CD4-positive, alpha-beta T cell (primary cell): ENCODE data around the gene ZNF644. TPM values are rescaled to one million over a fixed set of nuclear protein-coding genes. Genes with fewer than 3 reads are reported as not detected.
A peak's percentile ranks its signal among the peaks of the same experiment; 100 is the strongest.

Source experiments
- ATAC-seq: fragments of 200-7000 bp; cut with Tn5 transposase; one replicate; pipeline ENCODE4 v1.10.0; 2022; ENCODE audit warnings: mild to moderate bottlenecking; ENCODE audit not compliant: poor library complexity
- CTCF ChIA-PET: fragments of 350-600 bp; sonication (Branson Sonifier 250); formaldehyde crosslinking; loops from one replicate; lab custom pipeline; 2021; ENCODE audit warnings: antibody characterized with exemption, inconsistent platforms; lab: Charles Lee
- POLR2A ChIA-PET: fragments of 350-600 bp; sonication (Branson Sonifier 250); formaldehyde crosslinking; loops from one replicate; lab custom pipeline; 2021; ENCODE audit warnings: antibody characterized with exemption, inconsistent platforms; lab: Charles Lee
- DNase-seq, 14 experiments: peaks; one replicate each; pipeline ENCODE4 v3.0.0-alpha.2; 2013 to 2020; ENCODE audit warnings: mixed read lengths in 2 of 14
- H3K27ac ChIP-seq, 2 donors: one replicate each; pipeline versions ENCODE4 v1.5.1 to v1.7.0; 2013; ENCODE audit warnings: low read length in 2 of 2, low read depth in 1 of 2, mild to moderate bottlenecking in 1 of 2
- H3K27me3 ChIP-seq, 2 experiments: 1 replicate in 1 of 2; 2 replicates in 1 of 2; pipeline versions ENCODE4 v1.6.1 to v1.7.0; 2013; ENCODE audit warnings: low read length in 2 of 2, control low read depth in 1 of 2, mild to moderate bottlenecking in 1 of 2, moderate library complexity in 1 of 2; ENCODE audit not compliant: insufficient read depth in 2 of 2, control insufficient read depth in 1 of 2
- H3K36me3 ChIP-seq: one replicate; pipeline ENCODE4 v1.6.1; 2013; ENCODE audit warnings: low read length, control low read depth; ENCODE audit not compliant: insufficient read depth
- H3K4me1 ChIP-seq: one replicate; pipeline ENCODE4 v1.6.1; 2013; ENCODE audit warnings: low read length, control low read depth; ENCODE audit not compliant: insufficient read depth
- H3K4me3 ChIP-seq: one replicate; pipeline ENCODE4 v1.5.1; 2013; ENCODE audit warnings: mild to moderate bottlenecking, low read length, moderate library complexity
- H3K9me3 ChIP-seq, 2 experiments: 1 replicate in 1 of 2; 2 replicates in 1 of 2; pipeline versions ENCODE4 v1.6.1 to v1.7.0; 2013; ENCODE audit warnings: low read length in 2 of 2, mild to moderate bottlenecking in 2 of 2, control low read depth in 1 of 2, moderate library complexity in 1 of 2; ENCODE audit not compliant: control insufficient read depth in 1 of 2, insufficient read depth in 1 of 2
- H3K27ac Mint-ChIP-seq: one replicate; pipeline ENCODE4 v1.8.0; 2020; ENCODE audit warnings: mixed read lengths
- H3K27me3 Mint-ChIP-seq: one replicate; pipeline ENCODE4 v1.8.0; 2021; ENCODE audit warnings: mixed read lengths
- H3K36me3 Mint-ChIP-seq: one replicate; pipeline ENCODE4 v1.8.0; 2021; ENCODE audit warnings: low read depth, mixed read lengths
- H3K4me1 Mint-ChIP-seq: one replicate; pipeline ENCODE4 v1.8.0; 2021; ENCODE audit warnings: low read depth, mixed read lengths
- H3K4me3 Mint-ChIP-seq: one replicate; pipeline ENCODE4 v1.8.0; 2020; ENCODE audit warnings: mild to moderate bottlenecking, mixed read lengths
- H3K9me3 Mint-ChIP-seq: one replicate; pipeline ENCODE4 v1.8.0; 2020; ENCODE audit warnings: mixed read lengths
- CTCF ChIP-seq: fragments of 200-600 bp; IDR thresholded peaks from one replicate; pipeline ENCODE4 v1.8.0; 2022; ENCODE audit warnings: antibody characterized with exemption, mild to moderate bottlenecking
- intact Hi-C, 2 experiments: fragments of 100-400 bp; cut with DNase I in 1 of 2; cut with micrococcal nuclease in 1 of 2; formaldehyde crosslinking; loops; one replicate each; pipeline versions ENCODE4 v1.15.1 to v1.9.0; 2023 to 2025; cut with DNase I, micrococcal nuclease
- total RNA-seq, 174 experiments: library from RNA in 2 of 174; stranded (reverse) in 2 of 174; gene quantifications; one replicate each; pipeline ENCODE4 v1.2.3 and lab custom pipeline; 2021 to 2026

Gene ZNF644
- total RNA-seq, 2 experiments from 2014 or later = 93.3 to 101 TPM

- Mint-ChIP-seq H3K27ac (no peak overlapping the region), H3K4me1 (peaks cover 63% of the 10 kb centered on the region), H3K4me3 (no peak overlapping the region), H3K36me3 (peaks cover 51% of the 10 kb centered on the region), H3K27me3 (no peaks in the 10 kb centered on the region), H3K9me3 (no peaks in the 10 kb centered on the region)
- ATAC-seq = no peak
- H3K4me1 ChIP-seq = no peaks in the 10 kb centered on the region
- no peak overlapping the region for H3K4me3 ChIP-seq
- H3K9me3 ChIP-seq = no peaks in the 10 kb centered on the region
- H3K27me3 ChIP-seq = no peaks in the 10 kb centered on the region
- intact Hi-C loops = no loop called here
- H3K27ac ChIP-seq = no peak overlapping the region
- peaks cover 24% of the 10 kb centered on the region for H3K36me3 ChIP-seq
- ChIA-PET POLR2A (interaction anchor here (0.6 kb wide), 1 partner anchor 1640 kb away, joined by 4 read pairs; no protein-coding TSS in a partner anchor), CTCF (interaction anchor here (0.9 kb wide), 1 partner anchor 74 kb away, joined by 3 read pairs; no protein-coding TSS in a partner anchor)
- TF ChIP-seq CTCF = no peak
- no peak for DNase-seq
These were observed 77.9 kb downstream of the ZNF644 start for GRCh38 chr1:90943966-90944365.

GRCh38 chr1:90940746-90941145, 81.1 kb downstream of the ZNF644 start:
- no peaks in the 10 kb centered on the region for H3K27me3 ChIP-seq
- H3K4me1 ChIP-seq = no peaks in the 10 kb centered on the region
- no peak for TF ChIP-seq CTCF
- ATAC-seq (no peak), DNase-seq (no peak)
- H3K27me3 Mint-ChIP-seq = no peaks in the 10 kb centered on the region
- H3K4me3 Mint-ChIP-seq = no peak overlapping the region
- no peak overlapping the region for H3K27ac ChIP-seq
- peak overlapping the region; percentile 22 for H3K27ac Mint-ChIP-seq
- H3K36me3 ChIP-seq = peaks cover 34% of the 10 kb centered on the region
- ChIA-PET CTCF (no interaction called here), POLR2A (no interaction called here)
- H3K4me3 ChIP-seq = no peak overlapping the region
- peaks cover 70% of the 10 kb centered on the region for H3K4me1 Mint-ChIP-seq
- intact Hi-C loops = no loop called here
- H3K9me3 Mint-ChIP-seq = no peaks in the 10 kb centered on the region
- peaks cover 74% of the 10 kb centered on the region for H3K36me3 Mint-ChIP-seq
- no peaks in the 10 kb centered on the region for H3K9me3 ChIP-seq

GRCh38 chr1:90936731-90937130, 85.1 kb downstream of the ZNF644 start:
- no peaks in the 10 kb centered on the region for H3K9me3 ChIP-seq
- H3K4me1 ChIP-seq = peaks cover 2% of the 10 kb centered on the region
- Mint-ChIP-seq H3K4me3 (no peak overlapping the region), H3K9me3 (no peaks in the 10 kb centered on the region), H3K27me3 (no peaks in the 10 kb centered on the region), H3K4me1 (peaks cover 94% of the 10 kb centered on the region), H3K36me3 (peaks cover 95% of the 10 kb centered on the region), H3K27ac (no peak overlapping the region)
- no peak overlapping the region for H3K4me3 ChIP-seq
- no peak for DNase-seq
- H3K27ac ChIP-seq = no peak overlapping the region
- ATAC-seq = no peak
- TF ChIP-seq CTCF = no peak
- intact Hi-C loops = no loop called here
- ChIA-PET CTCF (interaction anchor here (1.2 kb wide), 1 partner anchor 17 kb away, joined by 3 read pairs; no protein-coding TSS in a partner anchor), POLR2A (interaction anchor here (1.9 kb wide), 1 partner anchor 10 kb away, joined by 7 read pairs; no protein-coding TSS in a partner anchor)
- H3K36me3 ChIP-seq = peaks cover 52% of the 10 kb centered on the region
- H3K27me3 ChIP-seq = no peaks in the 10 kb centered on the region
